H7 (cell line): ENCODE results near the gene UBALD2. TPM values are rescaled to one million over a fixed set of nuclear protein-coding genes. Genes with fewer than 3 reads are reported as not detected.
"Not testable (repeated sequence)": the region's sequence is repeated elsewhere in the genome, so short reads cannot be mapped to it uniquely, and the experiment has no call there.

Experiments
- DNase-seq: peaks from one replicate; pipeline ENCODE4 v3.0.0; 2012
- H3K27me3 ChIP-seq: 2 replicates; pipeline ENCODE4 v1.6.0; 2011; ENCODE audit warnings: mild to moderate bottlenecking, low read length; ENCODE audit not compliant: control insufficient read depth, insufficient read depth
- H3K36me3 ChIP-seq: replicated peaks from 2 replicates; pipeline ENCODE4 v1.5.1; 2011; ENCODE audit warnings: low read length; ENCODE audit not compliant: control insufficient read depth, insufficient read depth
- H3K4me3 ChIP-seq: 2 replicates; pipeline ENCODE4 v1.5.1; 2011; ENCODE audit warnings: low read depth, mild to moderate bottlenecking, control low read depth, low read length, moderate library complexity; ENCODE audit not compliant: insufficient read depth
- total RNA-seq: library from RNA; depleted of rRNA; stranded (reverse); fragments of >200 nt; shearing (Covaris generic); gene quantifications from 2 replicates; pipeline ENCODE4 v1.2.3, GENCODE V29; 2014

UBALD2 gene
- total RNA-seq, 1 experiment from 2014 or later: 24.8 TPM

DNA sequence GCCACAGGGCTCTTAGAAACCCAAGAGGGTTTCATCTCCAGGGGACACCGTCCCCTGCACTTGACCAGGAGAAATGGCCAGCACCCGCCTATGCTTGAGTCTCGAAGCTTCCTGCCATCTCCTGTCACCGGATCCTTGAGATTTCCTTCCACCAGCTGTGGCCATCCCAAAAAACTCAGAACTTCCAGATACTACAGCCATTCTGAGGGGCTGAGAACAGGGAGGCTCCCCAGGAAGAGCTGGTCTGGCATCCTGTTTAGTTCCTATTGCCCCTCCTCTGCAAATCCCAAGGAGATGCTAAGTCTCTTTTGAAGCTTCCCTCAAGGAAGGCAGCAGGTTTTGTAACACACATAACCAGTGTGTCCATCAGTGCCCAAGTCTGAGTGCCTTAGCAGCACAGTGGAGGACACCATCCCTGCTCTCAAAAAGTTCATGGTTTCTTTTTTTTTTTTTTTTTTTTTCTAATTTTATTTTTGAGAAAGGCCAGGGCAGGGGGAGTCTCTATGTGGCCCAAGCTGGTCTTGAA, 2.0 kb downstream of the UBALD2 start:
- Histone ChIP-seq H3K27me3 (no peaks in the 10 kb centered on the region), H3K4me3 (no peak overlapping the region), H3K36me3 (peaks cover 1% of the 10 kb centered on the region)
- DNase-seq: peak; percentile 33

DNA sequence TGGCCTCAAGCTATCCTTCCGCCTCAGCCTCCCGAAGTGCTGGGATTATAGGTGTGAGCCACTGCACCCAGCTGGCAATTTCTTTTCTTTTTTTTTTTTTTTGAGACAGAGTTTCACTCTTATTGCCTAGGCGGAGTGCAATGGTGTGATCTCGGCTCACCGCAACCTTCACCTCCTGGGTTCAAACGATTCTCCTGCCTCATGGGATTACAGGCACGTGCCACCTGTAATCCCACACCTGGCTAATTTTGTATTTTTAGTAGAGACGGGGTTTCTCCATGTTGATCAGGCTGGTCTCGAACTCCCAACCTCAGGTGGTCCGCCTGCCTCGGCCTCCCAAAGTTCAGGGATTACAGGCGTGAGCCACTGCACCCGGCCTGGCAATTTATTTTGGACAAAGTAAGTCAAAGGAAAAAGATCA, 2.4 kb downstream of the UBALD2 start:
- not testable (repeated sequence) for H3K27me3 ChIP-seq, DNase-seq, H3K36me3 ChIP-seq, H3K4me3 ChIP-seq

DNA sequence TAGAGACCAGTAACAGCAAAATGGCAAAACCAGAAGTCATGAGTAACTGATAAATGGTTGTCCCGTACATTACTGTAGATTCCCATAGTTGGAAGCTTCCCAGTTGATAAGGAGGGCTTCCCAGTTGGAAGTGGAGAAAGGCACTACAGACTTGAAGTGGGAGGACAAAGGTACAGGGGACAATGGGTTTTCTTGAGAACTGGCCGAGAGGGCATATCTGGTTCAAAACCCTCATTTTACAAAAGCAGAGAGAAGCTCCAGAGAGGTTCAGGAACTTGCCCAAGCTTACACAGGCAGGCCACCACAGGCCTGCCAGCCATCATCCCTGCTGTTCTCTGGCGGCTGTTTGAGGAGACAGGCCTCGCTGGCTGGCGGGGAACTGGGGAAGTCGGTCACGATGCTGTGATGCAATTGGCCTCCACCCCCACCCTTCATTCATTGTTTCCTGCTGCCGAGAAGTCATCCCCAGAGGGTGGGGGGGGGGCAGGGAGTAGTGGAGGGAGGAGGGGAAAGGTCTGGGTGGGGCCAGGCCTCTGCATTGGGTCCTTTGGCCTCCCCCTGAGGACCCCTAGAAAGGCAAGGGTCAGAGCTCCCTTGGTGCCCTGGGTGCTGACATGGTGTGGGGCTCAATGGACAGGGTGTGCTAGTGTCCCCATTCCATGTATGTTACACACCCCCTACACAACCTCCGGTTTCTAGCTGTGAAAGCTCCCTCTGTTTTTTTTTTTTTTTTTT, 3.0 kb downstream of the UBALD2 start:
- no peak overlapping the region for H3K4me3 ChIP-seq

DNA sequence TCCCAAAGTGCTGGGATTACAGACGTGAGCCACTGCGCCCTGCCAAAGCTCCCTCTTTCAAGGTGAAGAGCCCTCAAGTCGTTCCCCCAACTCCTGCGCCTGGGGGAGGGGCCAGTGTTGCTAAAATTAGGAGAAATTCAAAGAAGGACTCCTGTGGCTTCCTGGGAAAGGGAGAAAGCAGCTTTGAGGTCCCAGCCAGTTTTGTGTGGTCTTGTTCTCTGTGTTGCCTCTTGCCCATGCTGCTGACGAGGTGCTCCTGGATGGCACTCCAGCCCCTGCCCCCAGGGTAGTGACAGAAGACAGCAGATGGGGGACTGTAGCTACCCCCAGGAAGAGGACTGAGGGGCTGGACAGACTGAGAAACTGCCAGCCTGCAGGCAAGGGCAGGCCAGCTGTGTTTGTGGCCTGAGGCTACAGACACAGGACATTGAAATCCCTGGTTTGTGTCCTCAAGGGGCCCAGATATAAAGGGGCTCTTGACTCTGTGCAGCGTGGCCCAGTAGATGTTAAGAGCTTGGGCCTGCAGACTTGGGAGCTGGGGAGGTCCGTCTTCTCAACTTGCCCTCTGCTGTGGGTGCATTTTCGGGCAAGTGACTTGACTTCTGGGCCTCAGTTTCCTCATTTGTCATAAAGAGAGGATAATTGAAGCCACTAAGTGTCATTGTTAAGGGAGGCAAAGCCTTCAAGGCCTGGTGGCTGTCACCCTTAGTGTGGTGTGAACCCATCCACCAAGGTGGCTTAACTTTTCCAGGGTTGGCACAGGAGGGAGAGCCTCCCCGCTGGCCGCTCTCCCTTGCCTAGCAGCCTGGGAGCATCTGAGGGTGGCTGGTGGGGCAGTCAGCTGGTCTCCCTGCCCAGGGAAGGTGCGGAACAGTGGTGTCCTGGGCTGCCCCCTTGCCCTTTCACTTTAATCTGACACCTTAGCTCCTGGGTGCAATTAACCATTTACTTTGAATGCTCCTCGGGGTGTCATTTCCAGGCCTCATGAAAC, 4.1 kb downstream of the UBALD2 start:
- Histone ChIP-seq H3K27me3 (no peaks in the 10 kb centered on the region), H3K4me3 (no peak overlapping the region), H3K36me3 (peaks cover 1% of the 10 kb centered on the region)
- DNase-seq: peak; percentile 71

More for the DNA sequence above, 3.0 kb downstream of the UBALD2 start:
- no peaks in the 10 kb centered on the region for H3K27me3 ChIP-seq
- H3K36me3 ChIP-seq: peaks cover 1% of the 10 kb centered on the region
- DNase-seq: peak; percentile 72

DNA sequence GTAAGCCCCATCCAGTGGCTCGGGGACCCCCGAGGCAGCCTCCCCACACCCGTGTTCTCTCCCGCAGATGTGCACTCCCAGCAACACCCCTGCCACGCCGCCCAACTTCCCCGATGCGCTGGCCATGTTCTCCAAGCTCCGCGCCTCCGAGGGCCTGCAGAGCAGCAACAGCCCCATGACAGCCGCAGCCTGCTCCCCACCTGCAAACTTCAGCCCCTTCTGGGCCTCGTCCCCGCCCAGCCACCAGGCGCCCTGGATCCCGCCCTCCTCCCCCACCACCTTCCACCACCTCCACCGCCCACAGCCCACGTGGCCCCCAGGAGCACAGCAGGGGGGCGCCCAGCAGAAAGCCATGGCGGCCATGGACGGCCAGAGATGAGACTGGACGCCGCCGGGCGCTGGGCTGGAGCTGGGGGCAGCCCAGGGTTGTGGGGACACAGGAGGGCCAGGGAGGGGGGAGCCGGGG, 5.0 kb downstream of the UBALD2 start:
- DNase-seq: peak; percentile 71
- Histone ChIP-seq H3K36me3 (peaks cover 1% of the 10 kb centered on the region), H3K27me3 (no peaks in the 10 kb centered on the region), H3K4me3 (no peak overlapping the region)

DNA sequence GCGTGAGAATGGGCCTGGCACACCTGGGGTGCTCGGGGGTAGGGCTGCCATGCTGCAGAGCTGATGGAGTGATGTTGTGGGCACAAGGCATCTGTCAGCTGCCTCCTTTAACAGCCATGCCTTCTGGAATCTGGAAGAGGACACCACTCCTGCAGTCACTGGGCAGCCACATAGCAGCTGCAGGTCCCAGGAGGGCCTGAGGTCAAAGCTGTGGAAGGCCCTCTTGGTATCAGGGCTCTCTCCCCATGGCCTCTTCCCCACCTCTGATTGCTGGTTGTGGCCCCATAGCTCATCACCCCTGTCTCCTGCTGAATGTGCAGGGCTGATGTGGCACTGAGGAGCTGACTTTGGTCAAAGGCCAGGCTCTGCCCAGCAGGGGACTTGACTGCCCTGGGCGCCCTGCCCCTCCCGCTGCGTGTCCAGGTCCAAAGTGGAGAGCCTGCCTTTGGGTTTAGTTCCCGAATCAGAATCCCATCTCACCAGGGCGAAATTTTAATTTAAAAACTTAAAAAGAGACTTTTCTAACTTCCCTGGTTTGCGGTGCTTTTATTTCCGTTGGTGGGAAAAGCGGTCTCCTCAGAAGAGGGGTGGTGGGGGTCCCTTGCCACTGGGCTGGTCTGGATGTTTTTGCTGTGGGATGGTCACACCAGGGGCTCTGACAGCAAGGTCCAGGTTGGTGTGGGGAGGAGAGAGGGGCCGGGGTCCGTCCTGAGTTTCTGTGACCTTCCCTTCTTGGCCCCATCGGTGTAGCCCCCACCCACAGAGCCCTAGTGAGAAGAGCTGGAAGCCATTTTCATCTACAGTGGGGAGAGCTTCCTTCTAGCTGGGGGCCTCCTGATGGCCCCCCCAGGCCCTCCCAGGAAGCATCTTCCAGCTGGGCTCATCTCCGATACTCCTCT, 5.9 kb downstream of the UBALD2 start:
- peak; percentile 53 for DNase-seq
- Histone ChIP-seq H3K36me3 (peaks cover 1% of the 10 kb centered on the region), H3K4me3 (no peak overlapping the region), H3K27me3 (no peaks in the 10 kb centered on the region)

DNA sequence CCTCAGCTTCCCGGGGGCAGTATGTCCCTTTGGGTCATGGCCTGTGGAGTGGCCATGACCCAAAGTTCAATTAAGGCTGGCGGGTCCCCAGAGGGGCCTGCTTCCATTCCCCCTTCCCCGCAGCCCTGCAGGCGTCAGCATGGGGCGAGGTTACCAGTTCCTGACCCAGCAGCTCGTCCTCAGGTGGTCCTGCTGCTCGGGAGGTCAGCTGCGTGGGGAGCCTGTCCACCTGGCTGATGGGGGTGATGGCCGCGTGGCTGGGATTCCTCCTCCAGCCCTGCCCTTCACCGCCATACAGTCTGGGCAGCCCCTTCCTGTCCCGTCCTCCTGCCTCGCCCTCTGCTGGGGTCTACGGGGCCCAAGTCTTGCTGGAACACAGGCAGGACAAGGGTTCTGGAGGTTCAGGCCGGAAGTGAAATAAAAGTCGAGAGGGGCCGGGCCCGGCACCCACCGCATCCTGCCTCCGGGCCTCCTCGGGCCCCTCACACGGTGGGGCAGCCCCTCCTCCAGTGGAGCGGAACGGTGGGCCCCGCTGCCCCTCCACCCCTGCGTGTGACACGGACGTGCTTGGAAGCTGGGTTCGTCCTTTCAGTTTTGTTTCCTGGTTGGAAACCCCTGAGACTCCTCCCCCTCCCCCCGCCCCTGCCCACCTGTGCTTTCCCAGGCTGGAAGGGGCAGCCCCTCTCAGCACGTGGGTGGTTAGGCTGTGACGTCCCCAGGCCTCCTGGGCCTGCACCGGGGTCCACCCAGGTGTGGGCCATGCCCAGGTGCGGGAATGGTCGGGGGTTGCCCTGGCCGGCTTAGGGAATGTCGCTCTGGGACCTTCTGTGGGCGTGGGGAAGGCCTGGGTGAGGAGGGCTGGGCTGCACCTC, 6.8 kb downstream of the UBALD2 start:
- peak overlapping the region; percentile 3; the same call in 1 of the 2 replicates for H3K4me3 ChIP-seq
- no peaks in the 10 kb centered on the region for H3K27me3 ChIP-seq
- DNase-seq: peak; percentile 88
- H3K36me3 ChIP-seq: peaks cover 1% of the 10 kb centered on the region

DNA sequence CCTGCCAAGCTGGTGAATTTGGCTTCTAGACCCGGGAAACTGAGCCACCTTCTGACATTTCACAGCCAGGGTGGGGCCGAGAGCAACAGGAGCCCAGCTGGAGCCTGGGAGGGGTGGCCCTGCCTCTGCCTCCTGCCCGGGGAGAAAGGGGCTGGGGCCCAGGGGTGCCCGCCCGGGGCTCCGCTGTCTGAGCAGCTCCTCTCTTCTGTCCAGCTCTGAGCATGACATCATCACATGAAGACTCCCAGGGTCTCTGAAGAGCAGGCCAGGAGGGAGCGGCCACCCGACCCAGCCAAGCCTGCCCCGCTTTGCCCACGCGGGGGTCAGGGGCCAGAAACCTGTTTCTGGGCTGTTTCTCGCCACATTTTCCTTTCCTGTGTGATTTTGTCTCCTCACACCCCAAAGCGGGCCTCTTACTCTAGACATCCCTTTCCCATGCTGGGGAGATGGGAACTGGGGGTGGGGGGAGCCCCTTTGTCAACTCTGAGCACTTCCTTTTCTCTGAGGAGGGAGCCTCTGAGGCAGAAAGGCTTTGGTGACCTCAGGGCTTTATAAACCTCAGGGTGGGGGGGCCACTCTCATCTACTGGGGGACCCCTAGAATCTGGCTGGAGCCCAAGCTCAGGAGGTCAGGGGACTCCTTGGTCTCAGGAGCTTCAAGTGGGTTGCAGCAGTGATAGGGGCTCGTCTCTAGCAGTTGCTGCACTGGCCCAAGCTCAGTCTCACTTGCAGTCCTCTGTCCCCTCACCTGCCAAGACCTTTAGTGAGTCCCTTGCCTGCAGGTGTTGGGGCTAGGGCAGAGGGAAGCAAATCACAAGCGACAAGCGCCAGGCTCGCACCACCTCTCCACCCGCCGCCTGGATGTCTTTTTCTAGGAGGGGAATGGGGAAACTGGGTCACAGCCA, 7.6 kb downstream of the UBALD2 start:
- peak; percentile 76 for DNase-seq
- Histone ChIP-seq H3K4me3 (no peak overlapping the region), H3K36me3 (peaks cover 1% of the 10 kb centered on the region), H3K27me3 (no peaks in the 10 kb centered on the region)

DNA sequence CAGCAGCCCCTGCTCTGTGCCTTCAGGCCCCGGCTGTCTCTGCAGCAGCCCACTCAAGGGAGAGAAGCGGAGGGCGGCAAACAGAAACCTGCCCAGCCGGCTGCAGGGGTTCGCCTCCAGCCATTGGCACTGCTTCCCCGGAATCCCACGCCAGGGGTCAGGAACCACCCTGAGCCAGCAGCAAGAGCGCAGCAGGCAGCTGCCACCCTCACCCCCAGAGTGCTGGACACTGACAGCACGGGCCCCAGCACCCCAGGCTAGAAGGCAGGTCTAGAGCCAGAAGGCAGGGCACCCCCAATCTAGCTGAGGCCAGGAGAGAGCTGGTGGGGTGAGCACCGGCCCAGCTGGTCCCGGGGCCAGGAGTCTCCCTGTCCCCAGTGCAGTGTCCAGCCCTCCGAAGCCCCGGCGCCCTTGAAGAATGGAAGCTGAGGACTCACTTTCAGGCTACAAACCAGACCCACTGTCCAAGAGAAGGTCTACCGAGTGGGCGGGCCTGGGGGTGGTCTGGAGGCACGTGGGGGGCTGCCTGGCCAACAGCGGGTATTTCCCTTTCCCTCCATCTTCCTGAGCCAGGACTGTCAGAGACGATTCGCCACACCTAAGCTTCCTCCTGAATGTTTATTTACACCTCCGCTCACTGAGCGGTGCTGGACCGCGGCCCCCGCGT, 8.4 kb downstream of the UBALD2 start:
- H3K27me3 ChIP-seq: no peaks in the 10 kb centered on the region
- peak; percentile 65 for DNase-seq
- H3K4me3 ChIP-seq: no peak overlapping the region
- H3K36me3 ChIP-seq: peaks cover 1% of the 10 kb centered on the region

DNA sequence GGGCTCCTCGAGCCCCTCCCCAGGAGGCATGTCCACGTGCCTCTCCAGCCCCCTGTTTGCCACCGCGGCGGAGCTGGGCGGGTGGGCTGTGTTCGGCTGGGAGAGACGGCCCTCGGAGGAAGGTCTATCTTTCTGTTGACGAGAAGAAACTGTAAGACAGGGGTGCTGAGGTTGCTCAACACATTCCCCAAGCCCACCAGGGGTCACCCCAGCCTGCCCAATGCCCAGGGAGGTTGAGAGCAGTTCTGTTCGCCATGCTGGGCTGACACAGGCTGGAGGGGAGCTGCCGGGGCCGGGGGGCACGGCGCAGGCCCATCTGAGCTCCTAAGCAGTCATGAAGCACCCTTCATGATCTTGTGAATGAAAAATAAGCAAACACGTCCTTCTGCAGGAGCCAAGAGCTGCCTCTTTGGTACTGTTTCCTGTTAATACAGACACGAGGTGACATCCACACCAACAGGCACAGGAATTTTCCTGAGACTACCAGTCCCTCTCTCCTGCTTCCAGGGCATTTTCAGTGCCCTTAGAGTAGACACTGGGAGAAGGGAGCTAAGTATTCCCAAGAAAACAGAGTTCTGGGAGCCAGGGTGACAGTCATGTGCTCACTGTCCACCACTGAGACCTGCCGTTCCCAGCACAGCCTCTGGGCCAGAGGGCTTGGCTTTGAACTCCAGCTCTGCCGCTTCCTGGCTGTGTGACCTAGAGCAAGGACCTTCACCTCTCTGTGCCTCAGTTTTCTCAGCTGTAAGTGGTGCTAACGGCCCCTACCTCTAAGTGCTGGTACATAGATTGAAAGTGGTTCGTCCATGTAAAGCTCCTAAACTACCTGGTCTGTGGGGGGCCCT, 9.2 kb downstream of the UBALD2 start:
- DNase-seq: no peak
- Histone ChIP-seq H3K36me3 (peaks cover 1% of the 10 kb centered on the region; the same call in 1 of the 2 replicates), H3K27me3 (no peaks in the 10 kb centered on the region), H3K4me3 (no peak overlapping the region)

DNA sequence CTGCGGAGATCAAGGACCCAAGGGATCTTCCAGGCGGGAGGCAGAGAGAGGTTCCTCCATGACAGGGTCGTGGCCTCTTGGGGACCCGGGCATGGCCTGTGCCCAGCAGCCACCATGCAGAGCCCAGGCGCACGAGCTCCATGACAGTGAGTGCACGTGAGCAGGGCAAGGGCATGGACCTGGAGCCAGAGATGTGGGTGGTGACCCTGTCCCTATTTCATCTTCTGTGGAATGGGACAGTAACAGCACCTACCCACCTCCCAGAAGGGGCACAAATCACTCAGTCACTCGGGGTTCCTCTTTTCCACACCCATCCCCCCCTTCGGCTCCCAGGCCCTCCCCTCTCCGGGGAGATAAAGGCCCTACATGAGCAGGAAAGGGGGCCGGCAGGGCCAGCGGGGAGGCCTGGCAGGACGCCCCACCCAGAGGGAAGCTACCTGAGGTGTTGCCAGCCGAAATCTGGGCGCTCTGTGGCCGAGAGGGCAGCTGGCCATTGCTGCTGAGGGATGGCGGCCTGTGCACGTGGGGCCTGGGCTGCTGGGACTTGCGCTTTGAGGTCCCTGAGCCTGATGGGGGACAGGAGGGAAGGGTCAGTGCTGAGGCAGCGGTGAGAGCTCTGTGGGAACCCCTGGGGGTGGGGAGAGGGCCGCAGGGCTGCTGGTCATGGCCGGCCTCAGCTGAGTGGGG, 10.4 kb downstream of the UBALD2 start:
- peaks cover 1% of the 10 kb centered on the region; the same call in 1 of the 2 replicates for H3K36me3 ChIP-seq
- DNase-seq: peak; percentile 50
- no peaks in the 10 kb centered on the region for H3K27me3 ChIP-seq
- no peak overlapping the region for H3K4me3 ChIP-seq
